HepG2 (cell line): ENCODE data around the gene EPM2A.

Experiments
- ATRX ChIP-seq: sonication (generic); formaldehyde crosslinking; IDR thresholded peaks from 2 replicates; pipeline ENCODE4 v1.4.0; 2020; ENCODE audit warnings: missing genetic modification reagents, borderline replicate concordance
- EHMT2 ChIP-seq: fragments of 200-600 bp; sonication (generic); IDR thresholded peaks from 2 replicates; pipeline ENCODE4 v1.7.0; 2017; ENCODE audit warnings: antibody characterized with exemption, low read depth, low read length, borderline replicate concordance
- POLR2A ChIP-seq, 2 experiments: IDR thresholded peaks; 2 replicates each; pipeline ENCODE4 v1.6.1; 2011; ENCODE audit warnings: low read depth in 2 of 2, low read length in 2 of 2, mild to moderate bottlenecking in 1 of 2, moderate library complexity in 1 of 2; ENCODE audit not compliant: insufficient read depth in 1 of 2
- TARDBP ChIP-seq: sonication (generic); formaldehyde crosslinking; IDR thresholded peaks from 2 replicates; pipeline ENCODE4 v1.8.0; 2022; ENCODE audit warnings: mild to moderate bottlenecking, missing genetic modification reagents

- TF ChIP-seq TARDBP (CRISPR knock-in tag) (no peak), ATRX (CRISPR knock-in tag) (no peak), EHMT2 (no peak), POLR2A (IDR thresholded peaks at IDR 0.05; ENCODE audit: insufficient read depth in 1 of 2, low read depth in 2 of 2, low read length in 2 of 2) (no peak)
These were observed 20.9 kb upstream of the EPM2A start for GRCh38 chr6:145756170-145756662.
